ENCODE results near the gene AUTS2.

- no peak for TF ChIP-seq ZBTB33 (IDR thresholded peaks at IDR 0.05)
- TF ChIP-seq ATF3 (IDR thresholded peaks at IDR 0.05): no peak
- TF ChIP-seq CTCF (IDR thresholded peaks at IDR 0.05; ENCODE audit: low read depth, low read length, missing input control): no peak
- no peak for TF ChIP-seq REST (IDR thresholded peaks at IDR 0.05)
- no peak for TF ChIP-seq YY1 (IDR thresholded peaks at IDR 0.05)
- TF ChIP-seq JUND (IDR thresholded peaks at IDR 0.05): no peak
- no peak for TF ChIP-seq HNF4A (conservative IDR thresholded peaks at IDR 0.05)
- no peak for TF ChIP-seq TAF1 (conservative IDR thresholded peaks at IDR 0.05)
- TF ChIP-seq SP1 (IDR thresholded peaks at IDR 0.05): no peak
- TF ChIP-seq MAX (IDR thresholded peaks at IDR 0.05): no peak
- no peak for TF ChIP-seq GABPA (IDR thresholded peaks at IDR 0.05 in 1 of 2, conservative IDR thresholded peaks at IDR 0.05 in 1 of 2)
Observed at GRCh38 chr7:70583965-70584883, 985.9 kb downstream of the AUTS2 start.
